Esophagus (tissue), 2 donors: ENCODE results near the gene THAP2. TPM values are rescaled to one million over a fixed set of nuclear protein-coding genes. Genes with fewer than 3 reads are reported as not detected.
"Not testable (repeated sequence)": the region's sequence is repeated elsewhere in the genome, so short reads cannot be mapped to it uniquely, and the experiment has no call there.

Experiments used
- H3K27ac ChIP-seq, 2 donors: one replicate each; pipeline ENCODE4 v1.5.1; 2013; ENCODE audit warnings: low read depth in 2 of 2, mild to moderate bottlenecking in 2 of 2, inconsistent platforms in 1 of 2, low read length in 1 of 2, moderate library complexity in 1 of 2
- H3K27me3 ChIP-seq, 2 donors: one replicate each; pipeline ENCODE4 v1.6.1; 2013; ENCODE audit warnings: low read length in 2 of 2, control low read depth in 1 of 2, mild to moderate bottlenecking in 1 of 2; ENCODE audit not compliant: insufficient read depth in 2 of 2, control insufficient read depth in 1 of 2
- H3K36me3 ChIP-seq, 2 donors: one replicate each; pipeline ENCODE4 v1.6.1; 2013; ENCODE audit warnings: low read length in 1 of 2; ENCODE audit not compliant: control insufficient read depth in 2 of 2, insufficient read depth in 2 of 2
- H3K4me1 ChIP-seq, 2 donors: one replicate each; pipeline ENCODE4 v1.6.1; 2013; ENCODE audit warnings: low read length in 1 of 2; ENCODE audit not compliant: control insufficient read depth in 2 of 2, insufficient read depth in 2 of 2
- H3K4me3 ChIP-seq, 2 donors: one replicate each; pipeline ENCODE4 v1.5.1; 2013; ENCODE audit warnings: low read length in 2 of 2, mild to moderate bottlenecking in 2 of 2, low read depth in 1 of 2, moderate library complexity in 1 of 2
- H3K9me3 ChIP-seq, 2 donors: one replicate each; pipeline ENCODE4 v1.6.1; 2013; ENCODE audit warnings: mild to moderate bottlenecking in 2 of 2, low read depth in 1 of 2, low read length in 1 of 2, moderate library complexity in 1 of 2; ENCODE audit not compliant: control insufficient read depth in 2 of 2, insufficient read depth in 1 of 2
- WGBS, 2 donors: extraction: QIAGEN DNeasy Blood & Tissue Kit; methylation state at CpG; one replicate each; pipeline ENCODE4 v1.1.7; 2013; 5-methylcytosine and 5-hydroxymethylcytosine counted together
- polyA plus RNA-seq, 2 donors: library from polyadenylated mRNA; stranded (reverse); fragments of 200-250 nt; gene quantifications; one replicate each; pipeline ENCODE4 v1.2.3, GENCODE V29; 2013
- donor health status: healthy with polysubstance abuse.
- donor health status: Bipolar disorder and iron deficiency.

The THAP2 gene
- polyA plus RNA-seq, 2 donors, result 3.6 to 5.7 TPM

DNA sequence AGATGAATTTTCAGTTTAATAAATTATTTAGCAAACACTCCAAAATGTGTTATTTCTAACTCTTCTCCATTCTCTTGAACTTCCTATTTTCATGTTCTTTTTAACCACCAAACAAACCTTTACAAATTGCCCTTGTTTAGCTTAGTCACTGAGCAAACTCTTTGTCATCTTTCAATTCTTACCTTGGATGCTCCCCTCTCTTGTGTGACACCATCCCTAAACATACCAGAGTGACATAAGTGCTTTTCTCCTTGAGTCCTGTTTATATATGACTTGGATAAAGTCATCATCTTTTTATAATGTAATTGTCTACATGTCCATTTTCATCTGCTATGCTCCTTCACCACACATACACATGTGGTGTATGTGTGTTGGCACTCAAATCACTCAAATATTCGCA, 18.4 kb downstream of the THAP2 start:
- Histone ChIP-seq H3K27ac (no peak overlapping the region), H3K27me3 (no peaks in the 10 kb centered on the region), H3K36me3 (no peaks in the 10 kb centered on the region), H3K4me3 (no peak overlapping the region), H3K4me1 (no peaks in the 10 kb centered on the region), H3K9me3 (no peaks in the 10 kb centered on the region)
- 87 to 100% methylated on average over 1 of the region's 1 CpG for WGBS, 2 donors

DNA sequence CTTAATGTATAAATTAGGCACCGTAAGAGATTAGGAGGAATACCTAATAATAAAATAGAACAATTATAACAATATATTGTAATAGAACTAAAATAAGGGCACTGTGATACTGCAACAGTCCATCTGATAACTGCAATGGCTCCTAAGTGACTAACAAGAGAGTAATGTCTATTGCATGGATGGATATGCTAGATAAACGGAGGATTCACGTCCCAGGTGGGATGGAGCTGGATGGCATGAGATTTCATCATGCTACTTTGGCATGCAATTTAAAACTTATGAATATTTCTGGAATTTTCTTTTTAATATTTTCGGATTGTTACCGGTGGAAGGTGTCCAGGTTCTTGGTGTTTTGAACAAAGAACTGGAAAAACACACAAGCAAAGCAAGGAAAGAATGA, 19.5 kb downstream of the THAP2 start:
- H3K4me3 ChIP-seq, result no peak overlapping the region
- WGBS, 2 donors, result 87 to 91% methylated on average over 5 of the region's 5 CpGs
- H3K36me3 ChIP-seq, result no peaks in the 10 kb centered on the region

DNA sequence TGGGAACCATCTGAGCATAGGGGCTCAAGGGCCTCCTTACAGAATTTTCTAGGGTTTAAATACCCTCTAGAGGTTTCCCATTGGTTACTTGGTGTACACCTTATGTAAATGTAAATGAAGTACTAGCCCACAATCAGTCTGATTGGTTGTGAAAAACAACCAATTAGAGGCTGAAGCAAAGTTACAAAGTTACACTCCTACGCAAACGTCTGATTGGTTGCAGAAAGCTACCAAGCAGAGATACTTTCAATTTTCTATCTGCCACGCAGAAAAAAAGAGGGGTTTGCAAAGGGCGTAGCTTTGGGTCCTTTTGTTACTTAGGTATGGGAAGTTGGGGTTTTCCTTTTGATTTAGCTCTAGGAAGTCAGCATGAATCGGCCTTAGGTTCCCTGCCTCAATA, 20.0 kb downstream of the THAP2 start:
- 73 to 76% methylated on average over 5 of the region's 5 CpGs for WGBS, 2 donors
- Histone ChIP-seq H3K36me3 (no peaks in the 10 kb centered on the region), H3K27ac (no peak overlapping the region), H3K27me3 (no peaks in the 10 kb centered on the region), H3K4me1 (no peaks in the 10 kb centered on the region), H3K4me3 (no peak overlapping the region), H3K9me3 (no peaks in the 10 kb centered on the region)

More for the DNA sequence above, 19.5 kb downstream of the THAP2 start:
- Histone ChIP-seq H3K27me3 (no peaks in the 10 kb centered on the region), H3K9me3 (no peaks in the 10 kb centered on the region), H3K27ac (no peak overlapping the region), H3K4me1 (no peaks in the 10 kb centered on the region)

GRCh38 chr12:71685312-71685906, 21.3 kb downstream of the THAP2 start:
- WGBS, 2 donors, result 19 to 22% methylated on average over 19 of the region's 19 CpGs
- Histone ChIP-seq H3K4me1 (no peaks in the 10 kb centered on the region), H3K4me3 (peak overlapping the region; percentile 65 to 88), H3K27ac (peak overlapping the region; percentile 88 to 99), H3K9me3 (no peaks in the 10 kb centered on the region), H3K27me3 (no peaks in the 10 kb centered on the region), H3K36me3 (no peaks in the 10 kb centered on the region)

- Histone ChIP-seq H3K4me3 (peak within 1 kb of the TSS; percentile 65 to 88), H3K27ac (peak within 1 kb of the TSS; percentile 88 to 99), H3K4me1 (no peaks in the 10 kb centered on the region), H3K27me3 (no peaks in the 10 kb centered on the region), H3K9me3 (no peaks in the 10 kb centered on the region), H3K36me3 (no peaks in the 10 kb centered on the region)
- 0% methylated on average over 59 to 63 of the region's 63 CpGs for WGBS, 2 donors
These were observed 22.0 kb downstream of the THAP2 start, which contains the start of gene TMEM19 for GRCh38 chr12:71685914-71686657. TSS of gene TMEM19 (plus strand) at chr12:71686082. CDS start at chr12:71686681, 599 bp downstream.

- Histone ChIP-seq H3K27me3 (no peaks in the 10 kb centered on the region), H3K4me3 (peak overlapping the region; percentile 65 to 88), H3K27ac (peak overlapping the region; percentile 88 to 99), H3K4me1 (no peaks in the 10 kb centered on the region), H3K9me3 (no peaks in the 10 kb centered on the region), H3K36me3 (no peaks in the 10 kb centered on the region)
- 3 to 8% methylated on average over 3 of the region's 3 CpGs for WGBS, 2 donors
These were observed 22.5 kb downstream of the THAP2 start for GRCh38 chr12:71686658-71687025.

- H3K36me3 ChIP-seq, H3K4me1 ChIP-seq, H3K9me3 ChIP-seq, H3K27me3 ChIP-seq: not testable (repeated sequence)
- Histone ChIP-seq H3K4me3 (peak overlapping the region; percentile 2 to 88), H3K27ac (peak overlapping the region; percentile 34 to 61)
- 60 to 65% methylated on average over 11 of the region's 11 CpGs for WGBS, 2 donors
These were observed 23.1 kb downstream of the THAP2 start for GRCh38 chr12:71687172-71687571.

GRCh38 chr12:71688961-71689570, 25.0 kb downstream of the THAP2 start:
- Histone ChIP-seq H3K27me3 (no peaks in the 10 kb centered on the region), H3K9me3 (no peaks in the 10 kb centered on the region), H3K27ac (peak overlapping the region in 1 of 2 donors; percentile 57), H3K4me3 (peak overlapping the region in 1 of 2 donors; percentile 88), H3K4me1 (peaks cover 0 to under 1% of the 10 kb centered on the region in 2 donors), H3K36me3 (no peaks in the 10 kb centered on the region)
- WGBS, 2 donors, result 45 to 50% methylated on average over 5 of the region's 5 CpGs

DNA sequence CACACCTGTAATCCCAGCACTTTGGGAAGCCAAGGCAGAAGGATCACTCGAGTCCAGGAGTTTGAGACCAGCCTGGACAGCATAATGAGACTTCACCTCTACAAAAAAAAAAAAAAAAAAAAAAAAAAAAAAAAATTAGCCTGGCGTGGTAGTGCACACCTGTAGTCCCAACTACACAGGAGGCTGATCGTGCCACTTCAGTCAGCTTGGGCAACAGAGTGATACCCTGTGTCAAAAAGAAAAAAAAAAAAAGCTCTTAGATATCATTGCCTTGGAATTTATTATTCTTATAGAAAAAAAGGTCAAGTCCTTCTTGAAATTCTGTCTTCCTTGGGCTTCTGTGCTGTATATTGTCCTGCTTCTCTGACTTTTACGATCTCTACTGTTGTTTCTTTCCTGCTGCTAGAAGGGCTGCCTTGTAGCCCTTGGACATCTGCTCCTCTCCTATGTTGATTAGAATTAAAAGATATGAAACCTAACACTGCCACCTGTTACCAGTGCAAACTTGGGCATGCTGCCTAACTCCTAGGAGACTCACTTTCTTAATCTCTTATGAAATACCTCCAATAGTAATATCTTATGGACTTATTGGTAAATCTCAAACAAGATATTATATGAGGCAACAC, 27.5 kb downstream of the THAP2 start:
- Histone ChIP-seq H3K9me3 (no peaks in the 10 kb centered on the region), H3K27me3 (no peaks in the 10 kb centered on the region), H3K36me3 (no peaks in the 10 kb centered on the region), H3K27ac (no peak overlapping the region), H3K4me3 (no peak overlapping the region), H3K4me1 (peaks cover 0 to 2% of the 10 kb centered on the region in 2 donors)
- 68 to 85% methylated on average over 4 of the region's 4 CpGs for WGBS, 2 donors
